HPDE6-E6E7 (cell line): ENCODE measurements around the gene CSK.
"Not testable (repeated sequence)": the region's sequence is repeated elsewhere in the genome, so short reads cannot be mapped to it uniquely, and the experiment has no call there.

Source experiments
- DNase-seq: peaks from one replicate; pipeline ENCODE4 v3.0.0; 2011; ENCODE audit warnings: missing footprints; ENCODE audit errors: extremely low spot score

Gene CSK

GRCh38 chr15:74781431-74782258, at the start of gene CSK:
CSK (plus strand) TSS chr15:74782080; CDS start chr15:74798298, 16,218 bp downstream.
- DNase-seq: peak; percentile 73

GRCh38 chr15:74732846-74733245, 49.0 kb upstream of the CSK start:
- no peak for DNase-seq

GRCh38 chr15:74733269-74733668, 48.6 kb upstream of the CSK start:
- no peak for DNase-seq

- DNase-seq: no peak
These were observed 46.6 kb upstream of the CSK start for GRCh38 chr15:74735305-74735704.

GRCh38 chr15:74738239-74738638, 43.6 kb upstream of the CSK start:
- not testable (repeated sequence) for DNase-seq

- DNase-seq: no peak
These were observed 39.5 kb upstream of the CSK start for GRCh38 chr15:74742422-74742821.

- no peak for DNase-seq
These were observed 35.5 kb upstream of the CSK start for GRCh38 chr15:74746389-74746788.

GRCh38 chr15:74748322-74748946, 33.4 kb upstream of the CSK start, which contains the start of gene CYP1A2:
CYP1A2 (plus strand) TSS chr15:74748845; CDS start chr15:74749739, 894 bp downstream.
- no peak for DNase-seq

- DNase-seq: no peak
These were observed 32.0 kb upstream of the CSK start for GRCh38 chr15:74749832-74750231.

GRCh38 chr15:74750751-74751150, 31.1 kb upstream of the CSK start:
- no peak for DNase-seq

GRCh38 chr15:74752011-74752410, 29.9 kb upstream of the CSK start:
- DNase-seq: no peak

- DNase-seq: peak; percentile 27
These were observed 29.3 kb upstream of the CSK start for GRCh38 chr15:74752531-74752930.

- no peak for DNase-seq
These were observed 27.2 kb upstream of the CSK start for GRCh38 chr15:74754593-74755215.

- DNase-seq: no peak
These were observed 23.1 kb upstream of the CSK start for GRCh38 chr15:74758736-74759135.

- no peak for DNase-seq
These were observed 19.1 kb upstream of the CSK start for GRCh38 chr15:74762791-74763150.

GRCh38 chr15:74763416-74763815, 18.5 kb upstream of the CSK start:
- peak; percentile 81 for DNase-seq

GRCh38 chr15:74767167-74768098, 14.4 kb upstream of the CSK start:
- no peak for DNase-seq

- no peak for DNase-seq
These were observed 13.6 kb upstream of the CSK start for GRCh38 chr15:74768099-74768770.

GRCh38 chr15:74768771-74769342, 13.0 kb upstream of the CSK start:
- DNase-seq: peak; percentile 71

- no peak for DNase-seq
These were observed 12.3 kb upstream of the CSK start for GRCh38 chr15:74769463-74770025.
